ENCODE results near the gene BATF2.
"Not testable (repeated sequence)": the region's sequence is repeated elsewhere in the genome, so short reads cannot be mapped to it uniquely, and the experiment has no call there.

BATF2 gene

GRCh38 chr11:65013888-65014725 lies 17.3 kb upstream of the BATF2 start, which contains the start of gene ARL2:
Gene ARL2, plus strand, starts transcription at chr11:65014160. Its CDS starts 48 bp downstream, at chr11:65014208.
- H3K4me3 ChIP-seq (replicated peaks; ENCODE audit: low read depth, low read length), result peak within 1 kb of the TSS; percentile 84
- no peak for TF ChIP-seq CTCF (IDR thresholded peaks at IDR 0.05; ENCODE audit: low read length, missing control alignments)
- peak; percentile 89 for DNase-seq (ENCODE audit: low read depth)

GRCh38 chr11:65013130-65013887 lies 16.5 kb upstream of the BATF2 start:
- peak; percentile 89 for DNase-seq (ENCODE audit: low read depth)
- TF ChIP-seq CTCF (IDR thresholded peaks at IDR 0.05; ENCODE audit: low read length, missing control alignments), result peak; percentile 63
- peak overlapping the region; percentile 84 for H3K4me3 ChIP-seq (replicated peaks; ENCODE audit: low read depth, low read length)

- no peak for TF ChIP-seq CTCF (IDR thresholded peaks at IDR 0.05; ENCODE audit: low read length, missing control alignments)
- no peak for DNase-seq (ENCODE audit: low read depth)
- H3K4me3 ChIP-seq (replicated peaks; ENCODE audit: low read depth, low read length), result no peak overlapping the region
These were observed 12.1 kb upstream of the BATF2 start for GRCh38 chr11:65008873-65009272.

GRCh38 chr11:65008016-65008415 lies 11.2 kb upstream of the BATF2 start:
- TF ChIP-seq CTCF (IDR thresholded peaks at IDR 0.05; ENCODE audit: low read length, missing control alignments), result no peak
- no peak for DNase-seq (ENCODE audit: low read depth)
- H3K4me3 ChIP-seq (replicated peaks; ENCODE audit: low read depth, low read length), result no peak overlapping the region

DNA sequence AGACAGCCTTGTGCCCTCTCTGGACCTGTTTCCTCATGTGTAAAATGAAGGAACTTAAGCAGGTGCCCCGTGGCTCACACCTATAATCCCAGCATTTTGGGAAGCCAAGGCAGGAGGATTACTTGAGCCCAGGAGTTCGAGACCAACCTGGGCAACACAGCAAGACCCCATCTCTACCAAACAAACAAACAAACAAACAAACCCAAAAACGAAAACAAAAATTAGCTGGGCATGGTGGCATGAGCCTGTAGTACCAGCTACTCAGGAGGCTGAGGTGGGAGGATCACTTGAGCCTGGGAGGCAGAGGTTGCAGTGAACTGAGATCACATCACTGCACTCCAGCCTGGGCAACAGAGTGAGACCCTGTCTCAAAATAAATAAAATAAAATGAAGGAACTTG lies 7.2 kb upstream of the BATF2 start:
- H3K4me3 ChIP-seq (replicated peaks; ENCODE audit: low read depth, low read length); DNase-seq (ENCODE audit: low read depth): not testable (repeated sequence)

- DNase-seq (ENCODE audit: low read depth), result peak; percentile 63
These were observed 6.5 kb upstream of the BATF2 start for GRCh38 chr11:65003282-65003681.

More at GRCh38 chr11:65003282-65003681, 6.5 kb upstream of the BATF2 start:
- H3K4me3 ChIP-seq (replicated peaks; ENCODE audit: low read depth, low read length), result no peak overlapping the region
- no peak for TF ChIP-seq CTCF (IDR thresholded peaks at IDR 0.05; ENCODE audit: low read length, missing control alignments)
